H9 (cell line): Measurements from ENCODE around the gene CPD. TPM values are rescaled to one million over a fixed set of nuclear protein-coding genes. Genes with fewer than 3 reads are reported as not detected.

Experiments used
- DNase-seq: peaks from one replicate; pipeline ENCODE4 v3.0.0-alpha.2; 2017
- H2AFZ ChIP-seq: one replicate; pipeline ENCODE4 v1.6.1; 2013; ENCODE audit warnings: mild to moderate bottlenecking, low read length, control low read depth, moderate library complexity
- H2AK5ac ChIP-seq: 2 replicates; pipeline ENCODE4 v1.6.1; 2013; ENCODE audit warnings: low read length, control low read depth, mixed read lengths; ENCODE audit not compliant: insufficient read length
- H2BK120ac ChIP-seq: one replicate; pipeline ENCODE4 v1.6.1; 2013; ENCODE audit warnings: low read depth, mild to moderate bottlenecking, low read length, control low read depth, inconsistent platforms; ENCODE audit not compliant: poor library complexity, severe bottlenecking
- H2BK12ac ChIP-seq: 2 replicates; pipeline ENCODE4 v1.6.1; 2013; ENCODE audit warnings: low read length, control low read depth, mixed read lengths, low read depth; ENCODE audit not compliant: insufficient read length
- H2BK15ac ChIP-seq: 2 replicates; pipeline ENCODE4 v1.6.1; 2013; ENCODE audit warnings: low read depth, low read length, control low read depth
- H2BK20ac ChIP-seq: one replicate; pipeline ENCODE4 v1.6.1; 2013; ENCODE audit warnings: low read depth, mild to moderate bottlenecking, low read length, control low read depth, inconsistent platforms; ENCODE audit not compliant: poor library complexity, severe bottlenecking
- H2BK5ac ChIP-seq: 2 replicates; pipeline ENCODE4 v1.6.1; 2013; ENCODE audit warnings: low read length, control low read depth, mixed read lengths; ENCODE audit not compliant: insufficient read length
- H3K14ac ChIP-seq: 2 replicates; pipeline ENCODE4 v1.6.1; 2013; ENCODE audit warnings: low read length, control low read depth; ENCODE audit not compliant: insufficient read depth
- H3K18ac ChIP-seq: 2 replicates; pipeline ENCODE4 v1.6.1; 2013; ENCODE audit warnings: low read depth, mild to moderate bottlenecking, mixed read lengths, low read length, control low read depth; ENCODE audit not compliant: insufficient read length
- H3K23ac ChIP-seq: 2 replicates; pipeline ENCODE4 v1.6.1; 2013; ENCODE audit warnings: low read length, control low read depth, mixed read lengths, low read depth; ENCODE audit not compliant: insufficient read length
- H3K23me2 ChIP-seq: 2 replicates; pipeline ENCODE4 v1.6.1; 2013; ENCODE audit warnings: low read depth, mild to moderate bottlenecking, mixed read lengths, low read length, control low read depth; ENCODE audit not compliant: insufficient read length, poor library complexity, severe bottlenecking
- H3K27ac ChIP-seq: 2 replicates; pipeline ENCODE4 v1.5.1; 2013; ENCODE audit warnings: low read length, control low read depth, mixed read lengths, low read depth; ENCODE audit not compliant: insufficient read length
- H3K27me3 ChIP-seq: 2 replicates; pipeline ENCODE4 v1.6.1; 2013; ENCODE audit warnings: low read length, control low read depth, inconsistent platforms; ENCODE audit not compliant: insufficient read depth
- H3K4ac ChIP-seq: 2 replicates; pipeline ENCODE4 v1.6.1; 2013; ENCODE audit warnings: low read depth, mild to moderate bottlenecking, control low read depth, inconsistent platforms, low read length, moderate library complexity
- H3K4me1 ChIP-seq: 2 replicates; pipeline ENCODE4 v1.6.1; 2013; ENCODE audit warnings: low read length, control low read depth, inconsistent platforms; ENCODE audit not compliant: insufficient read depth
- H3K4me2 ChIP-seq: 2 replicates; pipeline ENCODE4 v1.6.1; 2013; ENCODE audit warnings: low read length, control low read depth, mixed read lengths; ENCODE audit not compliant: insufficient read length, insufficient read depth
- H3K56ac ChIP-seq: 2 replicates; pipeline ENCODE4 v1.6.1; 2013; ENCODE audit warnings: low read depth, mild to moderate bottlenecking, mixed read lengths, low read length, control low read depth; ENCODE audit not compliant: insufficient read length
- H3K79me1 ChIP-seq: 2 replicates; pipeline ENCODE4 v1.6.1; 2013; ENCODE audit warnings: low read depth, mild to moderate bottlenecking, moderate library complexity, low read length, control low read depth, inconsistent platforms; ENCODE audit not compliant: insufficient read depth, poor library complexity, severe bottlenecking
- H3K79me2 ChIP-seq: 2 replicates; pipeline ENCODE4 v1.6.1; 2013; ENCODE audit warnings: low read length, control low read depth, inconsistent platforms; ENCODE audit not compliant: insufficient read depth
- H3K9ac ChIP-seq: 2 replicates; pipeline ENCODE4 v1.6.1; 2013; ENCODE audit warnings: low read length, control low read depth, mixed read lengths; ENCODE audit not compliant: insufficient read length; ENCODE audit errors: extremely low read depth
- H3K9me3 ChIP-seq: one replicate; pipeline ENCODE4 v1.6.1; 2013; ENCODE audit warnings: low read depth, low read length, inconsistent platforms; ENCODE audit not compliant: control insufficient read depth
- H3T11ph ChIP-seq: one replicate; pipeline ENCODE4 v1.6.1; 2013; ENCODE audit warnings: mild to moderate bottlenecking, low read length, control low read depth, inconsistent platforms
- H4K20me1 ChIP-seq: one replicate; pipeline ENCODE4 v1.6.1; 2013; ENCODE audit not compliant: control insufficient read depth, insufficient read length, insufficient read depth
- H4K5ac ChIP-seq: 2 replicates; pipeline ENCODE4 v1.6.1; 2013; ENCODE audit warnings: low read depth, mild to moderate bottlenecking, mixed read lengths, low read length, control low read depth; ENCODE audit not compliant: insufficient read length
- H4K8ac ChIP-seq: replicated peaks from 2 replicates; pipeline ENCODE4 v1.6.1; 2013; ENCODE audit warnings: low read length, control low read depth, mixed read lengths, low read depth; ENCODE audit not compliant: insufficient read length
- H4K91ac ChIP-seq: 2 replicates; pipeline ENCODE4 v1.6.1; 2013; ENCODE audit warnings: low read depth, mild to moderate bottlenecking, moderate library complexity, mixed read lengths, low read length, control low read depth; ENCODE audit not compliant: insufficient read length
- H3K27ac Mint-ChIP-seq, 3 experiments: 2 replicates in 2 of 3; 3 replicates in 1 of 3; pipeline ENCODE4 v1.8.0; 2020 to 2021; ENCODE audit warnings: mixed read lengths in 3 of 3, mild to moderate bottlenecking in 1 of 3, moderate library complexity in 1 of 3
- H3K27me3 Mint-ChIP-seq: 2 replicates; pipeline ENCODE4 v1.8.0; 2021; ENCODE audit warnings: low read depth, mild to moderate bottlenecking, moderate library complexity, mixed read lengths
- H3K36me3 Mint-ChIP-seq, 3 experiments: 2 replicates in 2 of 3; 3 replicates in 1 of 3; pipeline ENCODE4 v1.8.0; 2020 to 2021; ENCODE audit warnings: low read depth in 3 of 3, mixed read lengths in 3 of 3; ENCODE audit not compliant: insufficient read depth in 1 of 3
- H3K4me1 Mint-ChIP-seq, 2 experiments: 2 replicates each; pipeline ENCODE4 v1.8.0; 2020; ENCODE audit warnings: mixed read lengths in 2 of 2
- H3K4me3 Mint-ChIP-seq, 2 experiments: 2 replicates in 1 of 2; 3 replicates in 1 of 2; pipeline ENCODE4 v1.8.0; 2020 to 2021; ENCODE audit warnings: mild to moderate bottlenecking in 2 of 2, mixed read lengths in 2 of 2, moderate library complexity in 1 of 2
- H3K9me3 Mint-ChIP-seq, 2 experiments: 2 replicates in 1 of 2; 3 replicates in 1 of 2; pipeline ENCODE4 v1.8.0; 2020; ENCODE audit warnings: mild to moderate bottlenecking in 2 of 2, mixed read lengths in 2 of 2, moderate library complexity in 1 of 2
- CTCF ChIP-seq: fragments of 200-600 bp; sonication (generic); conservative IDR thresholded peaks from 3 replicates; pipeline ENCODE4 v1.8.0; 2021; ENCODE audit warnings: antibody characterized with exemption, mild to moderate bottlenecking
- WGBS: extraction: QIAGEN DNeasy Blood & Tissue Kit; methylation state at CpG from one replicate; pipeline ENCODE4 v1.1.7; 2013; ENCODE audit warnings: missing lambda C conversion rate, low lambda C conversion rate, mixed read lengths; ENCODE audit not compliant: insufficient read length; ENCODE audit errors: extremely low coverage; 5-methylcytosine and 5-hydroxymethylcytosine counted together
- total RNA-seq: library from RNA; stranded (reverse); gene quantifications from 2 replicates; pipeline ENCODE4 v1.2.1, GENCODE V29; 2021

CPD gene
- total RNA-seq, 1 experiment from 2014 or later = 47.0 TPM

- no peak overlapping the region for H4K5ac ChIP-seq
- H4K20me1 ChIP-seq = no peaks in the 10 kb centered on the region
- H3K79me1 ChIP-seq = no peaks in the 10 kb centered on the region
- no peak overlapping the region for H3K56ac ChIP-seq
- Mint-ChIP-seq H3K9me3 (no peaks in the 10 kb centered on the region), H3K27ac (no peak overlapping the region), H3K4me3 (no peak overlapping the region), H3K27me3 (peaks cover under 1% of the 10 kb centered on the region; the same call in 1 of the 2 replicates), H3K36me3 (peaks cover 0 to 7% (median 0%) of the 10 kb centered on the region in 3 experiments; a peak in 3 of 7 replicates), H3K4me1 (peaks cover 4 to 5% of the 10 kb centered on the region in 2 experiments)
- H3K4me2 ChIP-seq = no peak overlapping the region
- TF ChIP-seq CTCF = no peak
- no peaks in the 10 kb centered on the region for H3K27me3 ChIP-seq
- H3K14ac ChIP-seq = no peak overlapping the region
- H2BK12ac ChIP-seq = no peak overlapping the region
- WGBS = no CpG with 5 or more reads among the region's 4 CpGs
- H2BK120ac ChIP-seq = no peak overlapping the region
- no peak overlapping the region for H3K4ac ChIP-seq
- H3K9ac ChIP-seq = no peak overlapping the region
- H3K4me1 ChIP-seq = no peaks in the 10 kb centered on the region
- DNase-seq = no peak
- no peaks in the 10 kb centered on the region for H3K23me2 ChIP-seq
- H4K91ac ChIP-seq = no peak overlapping the region
- H3K18ac ChIP-seq = no peak overlapping the region
- no peak overlapping the region for H2BK5ac ChIP-seq
- H3K9me3 ChIP-seq = no peaks in the 10 kb centered on the region
- H3K27ac ChIP-seq = no peak overlapping the region
- H3K79me2 ChIP-seq = no peaks in the 10 kb centered on the region; the same call in 1 of the 2 replicates
- no peak overlapping the region for H3T11ph ChIP-seq
- H4K8ac ChIP-seq = no peak overlapping the region
- no peak overlapping the region for H2AK5ac ChIP-seq
- no peak overlapping the region for H2AFZ ChIP-seq
- H2BK15ac ChIP-seq = no peak overlapping the region
- H3K23ac ChIP-seq = no peak overlapping the region
- H2BK20ac ChIP-seq = no peak overlapping the region
Measured at GRCh38 chr17:30414486-30414885, 35.8 kb downstream of the CPD start.
